BLaER1 (cell line): ENCODE data around the gene ZNF358.

Experiments
- H3K27ac ChIP-seq: shearing (Covaris generic); formaldehyde crosslinking; 2 replicates; pipeline ENCODE4 v1.8.1; 2022
- H3K27me3 ChIP-seq: shearing (Covaris generic); formaldehyde crosslinking; 2 replicates; pipeline ENCODE4 v1.8.1; 2022
- H3K36me3 ChIP-seq: shearing (Covaris generic); formaldehyde crosslinking; 2 replicates; pipeline ENCODE4 v1.8.1; 2022
- H3K4me1 ChIP-seq: shearing (Covaris generic); formaldehyde crosslinking; 2 replicates; pipeline ENCODE4 v1.8.1; 2022
- H3K4me2 ChIP-seq: shearing (Covaris generic); formaldehyde crosslinking; 2 replicates; pipeline ENCODE4 v1.8.1; 2022
- H3K4me3 ChIP-seq: shearing (Covaris generic); formaldehyde crosslinking; 2 replicates; pipeline ENCODE4 v1.8.1; 2022
- H3K9ac ChIP-seq: shearing (Covaris generic); formaldehyde crosslinking; 2 replicates; pipeline ENCODE4 v1.8.1; 2022
- H3K9me3 ChIP-seq: shearing (Covaris generic); formaldehyde crosslinking; 2 replicates; pipeline ENCODE4 v1.8.1; 2022
- H4K20me1 ChIP-seq: shearing (Covaris generic); formaldehyde crosslinking; 2 replicates; pipeline ENCODE4 v1.8.1; 2022
- Cebpa-rat ChIP-seq: shearing (Covaris generic); IDR thresholded peaks from 2 replicates; pipeline ENCODE4 v1.8.1; 2022

Gene ZNF358

DNA sequence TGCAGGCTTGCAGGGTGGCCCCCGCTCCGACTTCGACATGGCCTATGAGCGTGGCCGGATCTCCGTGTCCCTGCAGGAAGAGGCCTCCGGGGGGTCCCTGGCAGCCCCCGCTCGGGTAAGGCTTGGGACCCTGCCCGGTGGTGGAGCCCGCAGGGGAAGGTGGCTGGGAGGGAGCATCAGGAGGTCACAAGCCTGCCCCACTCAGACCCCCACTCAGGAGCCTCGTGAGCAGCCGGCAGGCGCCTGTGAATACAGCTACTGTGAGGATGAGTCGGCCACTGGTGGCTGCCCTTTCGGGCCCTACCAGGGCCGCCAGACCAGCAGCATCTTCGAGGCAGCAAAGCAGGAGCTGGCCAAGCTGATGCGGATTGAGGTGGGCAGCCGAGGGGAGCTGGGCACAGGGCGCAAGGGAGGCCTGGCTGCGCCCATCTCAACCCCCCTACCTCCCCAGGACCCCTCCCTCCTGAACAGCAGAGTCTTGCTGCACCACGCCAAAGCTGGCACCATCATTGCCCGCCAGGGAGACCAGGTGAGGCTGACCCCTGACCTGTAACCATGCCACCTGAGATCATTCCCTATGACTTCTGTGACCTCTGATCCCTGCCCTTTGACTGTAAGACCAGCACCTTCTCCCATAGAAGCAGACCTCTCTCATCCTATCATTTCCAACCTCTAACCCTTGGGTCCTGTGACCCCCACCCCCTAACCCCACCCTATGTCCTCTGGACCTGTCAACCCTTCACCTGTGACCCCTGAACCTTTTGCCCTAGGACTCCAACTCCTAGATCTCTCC lies 26.8 kb downstream of the ZNF358 start:
- no peak for TF ChIP-seq Cebpa-rat
- no peaks in the 10 kb centered on the region for H3K27me3 ChIP-seq
- peaks cover 40% of the 10 kb centered on the region for H3K4me1 ChIP-seq
- no peaks in the 10 kb centered on the region for H3K9me3 ChIP-seq
- H3K27ac ChIP-seq = no peak overlapping the region
- H3K9ac ChIP-seq = no peak overlapping the region
- no peak overlapping the region for H3K4me2 ChIP-seq
- peaks cover 51% of the 10 kb centered on the region for H3K36me3 ChIP-seq
- no peak overlapping the region for H3K4me3 ChIP-seq
- no peaks in the 10 kb centered on the region for H4K20me1 ChIP-seq

DNA sequence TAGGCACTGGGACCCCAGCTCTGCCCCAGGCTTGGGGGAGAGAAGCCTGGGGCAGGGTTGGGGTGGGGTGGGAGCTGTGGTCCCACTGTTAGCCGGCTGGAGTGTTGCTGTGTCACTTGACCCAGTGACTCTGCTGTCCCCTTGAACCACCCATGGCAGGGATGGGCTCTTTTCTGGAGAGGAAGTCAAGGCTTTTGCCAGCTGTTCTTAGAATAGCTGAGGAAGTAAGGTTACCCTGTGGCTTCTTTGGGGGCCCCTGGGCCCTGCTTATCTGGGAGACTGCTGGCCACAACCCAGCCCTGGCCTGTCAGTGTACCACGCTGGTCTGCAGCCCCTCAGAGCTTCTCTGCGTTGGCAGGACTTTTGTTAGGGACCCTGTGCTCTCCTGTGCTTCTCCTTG lies 28.7 kb downstream of the ZNF358 start:
- H3K4me1 ChIP-seq = peaks cover 40% of the 10 kb centered on the region
- peak overlapping the region; percentile 66 for H3K4me2 ChIP-seq
- H3K4me3 ChIP-seq = no peak overlapping the region
- H3K36me3 ChIP-seq = peaks cover 37% of the 10 kb centered on the region
- H3K27ac ChIP-seq = peak overlapping the region; percentile 58
- no peaks in the 10 kb centered on the region for H3K27me3 ChIP-seq
- no peak for TF ChIP-seq Cebpa-rat
- no peaks in the 10 kb centered on the region for H3K9me3 ChIP-seq
- H3K9ac ChIP-seq = peak overlapping the region; percentile 38; the same call in 1 of the 2 replicates
- no peaks in the 10 kb centered on the region for H4K20me1 ChIP-seq

DNA sequence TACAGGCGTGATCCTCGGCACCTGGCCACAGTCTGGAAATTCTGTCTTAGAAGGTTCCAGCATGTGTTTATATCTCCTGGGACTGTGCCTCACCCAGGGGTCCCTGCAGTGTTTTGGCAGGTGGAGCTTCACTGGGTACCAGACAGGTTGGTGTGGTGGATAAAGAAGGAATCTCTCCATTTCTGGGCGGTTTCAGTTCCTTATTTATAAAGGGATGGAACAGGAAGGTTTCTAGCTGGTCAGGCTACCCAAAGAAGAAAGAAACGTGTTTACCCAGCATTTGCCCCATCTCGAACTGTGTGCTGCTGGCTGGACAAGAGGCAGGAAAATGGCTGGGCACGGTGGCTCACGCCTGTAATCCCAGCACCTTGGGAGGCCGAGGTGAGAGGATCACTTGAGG lies 29.4 kb downstream of the ZNF358 start:
- Histone ChIP-seq H3K4me1 (peaks cover 36% of the 10 kb centered on the region), H3K9me3 (no peaks in the 10 kb centered on the region)

DNA sequence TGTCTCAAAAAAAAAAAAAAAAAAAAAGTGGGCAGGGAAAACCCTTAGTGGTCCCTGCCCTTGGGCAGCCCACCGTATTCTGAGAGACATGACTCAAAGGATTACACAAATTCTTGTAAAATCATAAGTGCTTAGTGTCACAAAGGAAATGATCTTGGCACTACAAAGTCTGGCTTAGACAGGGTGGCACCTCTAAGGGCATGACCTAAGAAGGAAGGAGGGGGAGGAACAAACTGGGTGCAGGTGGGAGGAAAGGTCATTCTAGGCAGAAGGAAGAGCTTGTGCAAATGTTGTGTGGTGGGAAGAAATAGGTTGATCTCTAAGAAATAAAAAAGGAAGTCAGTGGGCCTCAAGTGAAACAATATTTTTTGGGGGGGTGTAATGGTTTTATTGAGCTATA lies 30.0 kb downstream of the ZNF358 start:
- Histone ChIP-seq H3K27ac (no peak overlapping the region), H3K9ac (no peak overlapping the region), H3K36me3 (peaks cover 44% of the 10 kb centered on the region), H3K27me3 (no peaks in the 10 kb centered on the region), H3K4me2 (no peak overlapping the region), H3K4me1 (peaks cover 30% of the 10 kb centered on the region), H3K9me3 (no peaks in the 10 kb centered on the region), H4K20me1 (no peaks in the 10 kb centered on the region), H3K4me3 (no peak overlapping the region)
- TF ChIP-seq Cebpa-rat = no peak

More for the DNA sequence above, 29.4 kb downstream of the ZNF358 start:
- Histone ChIP-seq H3K27me3 (no peaks in the 10 kb centered on the region), H3K4me3 (no peak overlapping the region), H3K9ac (0 out of 2 replicates have a peak overlapping the region, but pooled peaks have one; percentile 38), H3K27ac (no peak overlapping the region; the same call in 1 of the 2 replicates), H4K20me1 (no peaks in the 10 kb centered on the region), H3K4me2 (peak overlapping the region; percentile 66), H3K36me3 (peaks cover 39% of the 10 kb centered on the region)
- no peak for TF ChIP-seq Cebpa-rat

DNA sequence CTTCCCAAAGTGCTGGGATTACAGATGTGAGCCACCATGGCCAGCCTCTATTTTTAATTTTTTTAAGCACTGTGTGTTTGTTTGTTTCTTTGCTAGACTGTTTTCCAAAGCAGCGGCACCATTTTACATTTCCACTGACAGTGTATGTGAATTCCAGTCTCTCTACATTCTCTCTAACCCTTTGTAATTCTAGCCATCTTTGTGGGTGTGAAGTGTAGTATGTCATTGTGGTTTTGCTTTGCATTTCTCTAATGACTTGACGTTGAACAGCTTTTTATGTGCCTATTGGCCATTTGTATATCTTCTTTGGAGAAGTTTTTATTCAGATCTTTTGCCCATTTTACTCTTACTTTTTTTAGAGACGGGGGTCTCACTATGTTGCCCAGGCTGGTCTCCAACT lies 31.3 kb downstream of the ZNF358 start:
- Histone ChIP-seq H3K4me3 (no peak overlapping the region), H3K27ac (no peak overlapping the region), H4K20me1 (no peaks in the 10 kb centered on the region), H3K9ac (no peak overlapping the region), H3K27me3 (no peaks in the 10 kb centered on the region), H3K4me2 (no peak overlapping the region), H3K9me3 (no peaks in the 10 kb centered on the region), H3K4me1 (peaks cover 19% of the 10 kb centered on the region), H3K36me3 (peaks cover 45% of the 10 kb centered on the region)
- TF ChIP-seq Cebpa-rat = no peak

DNA sequence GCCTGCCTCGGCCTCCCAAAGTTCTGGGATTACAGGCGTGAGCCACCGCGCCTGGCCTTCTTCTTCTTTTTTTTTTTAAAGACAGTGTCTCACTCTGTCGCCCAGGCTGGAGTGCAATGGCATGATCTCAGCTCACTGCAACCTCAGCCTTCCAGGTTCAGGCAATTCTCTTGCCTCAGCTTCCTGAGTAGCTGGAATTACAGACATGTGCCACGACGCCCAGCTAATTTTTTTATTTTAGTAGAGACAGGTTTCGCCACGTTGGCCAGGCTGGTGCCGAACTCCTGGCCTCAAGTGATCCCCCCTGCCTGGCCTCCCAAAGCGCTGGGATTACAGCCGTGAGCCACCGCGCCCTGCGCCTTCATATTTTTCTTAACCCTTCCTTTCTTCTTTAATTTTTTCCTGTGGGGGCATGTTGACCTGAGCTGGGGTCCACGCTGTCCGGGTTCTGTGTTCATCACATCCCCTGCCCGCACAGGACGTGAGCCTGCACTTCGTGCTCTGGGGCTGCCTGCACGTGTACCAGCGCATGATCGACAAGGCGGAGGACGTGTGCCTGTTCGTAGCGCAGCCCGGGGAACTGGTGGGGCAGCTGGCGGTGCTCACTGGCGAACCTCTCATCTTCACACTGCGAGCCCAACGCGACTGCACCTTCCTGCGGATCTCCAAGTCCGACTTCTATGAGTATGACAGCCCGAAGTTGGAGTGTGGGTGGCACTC lies 33.7 kb downstream of the ZNF358 start:
- peaks cover 42% of the 10 kb centered on the region for H3K36me3 ChIP-seq
- H3K4me3 ChIP-seq = no peak overlapping the region
- no peak overlapping the region for H3K9ac ChIP-seq
- no peak overlapping the region for H3K27ac ChIP-seq
- H3K9me3 ChIP-seq = no peaks in the 10 kb centered on the region
- H3K4me2 ChIP-seq = no peak overlapping the region
- H3K4me1 ChIP-seq = peaks cover 14% of the 10 kb centered on the region
- TF ChIP-seq Cebpa-rat = no peak
- H4K20me1 ChIP-seq = no peaks in the 10 kb centered on the region
- H3K27me3 ChIP-seq = no peaks in the 10 kb centered on the region

DNA sequence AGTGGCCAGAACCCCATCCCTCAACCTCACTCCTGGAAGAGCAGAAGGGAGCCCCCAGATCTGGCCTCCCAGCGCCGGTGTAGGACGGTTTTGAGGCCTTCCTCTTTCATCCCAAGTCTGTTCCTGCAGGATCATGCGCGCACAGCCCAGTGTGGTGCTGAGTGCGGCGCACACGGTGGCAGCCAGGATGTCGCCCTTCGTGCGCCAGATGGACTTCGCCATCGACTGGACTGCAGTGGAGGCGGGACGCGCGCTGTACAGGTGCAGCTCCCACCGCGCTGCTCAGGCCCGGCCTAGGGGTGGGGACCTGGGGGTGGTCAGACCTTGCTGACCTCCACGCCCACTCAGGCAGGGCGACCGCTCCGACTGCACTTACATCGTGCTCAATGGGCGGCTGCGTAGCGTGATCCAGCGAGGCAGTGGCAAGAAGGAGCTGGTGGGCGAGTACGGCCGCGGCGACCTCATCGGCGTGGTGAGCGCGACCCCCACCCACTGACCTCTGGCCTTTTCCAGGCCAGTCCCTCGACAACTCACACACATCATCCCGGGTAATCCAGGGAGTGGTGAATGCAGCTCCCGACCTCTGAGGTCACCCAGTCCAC lies 34.4 kb downstream of the ZNF358 start:
- Histone ChIP-seq H3K4me1 (peaks cover 8% of the 10 kb centered on the region), H3K9ac (no peak overlapping the region), H3K27ac (no peak overlapping the region), H3K36me3 (peaks cover 48% of the 10 kb centered on the region), H3K4me2 (no peak overlapping the region), H4K20me1 (no peaks in the 10 kb centered on the region), H3K4me3 (no peak overlapping the region), H3K27me3 (no peaks in the 10 kb centered on the region), H3K9me3 (peaks cover 5% of the 10 kb centered on the region; the same call in 1 of the 2 replicates)
- TF ChIP-seq Cebpa-rat = no peak

DNA sequence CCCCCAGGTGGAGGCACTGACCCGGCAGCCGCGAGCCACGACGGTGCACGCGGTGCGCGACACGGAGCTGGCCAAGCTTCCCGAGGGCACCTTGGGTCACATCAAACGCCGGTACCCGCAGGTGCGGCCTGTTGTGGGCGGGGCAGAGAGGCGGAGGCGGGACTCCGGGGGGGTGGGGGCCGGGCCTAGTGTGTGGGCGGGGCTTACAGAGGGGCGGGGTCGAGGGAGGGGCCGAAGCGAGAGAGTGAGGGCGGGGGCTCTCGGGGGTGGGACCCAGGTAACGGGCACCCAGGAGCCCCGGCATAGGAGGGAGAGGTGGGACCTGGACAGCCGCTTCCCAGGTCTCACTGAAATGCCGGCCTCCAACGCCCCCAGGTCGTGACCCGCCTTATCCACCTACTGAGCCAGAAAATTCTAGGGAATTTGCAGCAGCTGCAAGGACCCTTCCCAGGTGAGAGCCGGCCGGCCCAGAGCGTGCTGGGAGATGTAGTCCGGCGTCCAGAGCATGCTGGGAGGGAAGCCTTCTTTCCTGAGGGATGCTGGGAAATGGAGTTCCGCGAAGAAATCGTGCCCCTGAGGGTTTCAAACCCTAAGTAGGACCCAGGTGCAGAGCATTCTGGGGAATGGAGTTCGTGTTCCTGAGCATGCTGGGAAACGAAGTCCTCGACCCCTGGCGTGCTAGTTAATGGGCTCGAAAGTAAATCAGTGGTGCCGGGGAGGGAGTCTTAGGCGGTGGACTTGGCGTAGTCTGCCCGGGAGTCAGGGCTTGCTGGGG lies 35.3 kb downstream of the ZNF358 start:
- H3K4me3 ChIP-seq = no peak overlapping the region
- no peak for TF ChIP-seq Cebpa-rat
- H3K9ac ChIP-seq = no peak overlapping the region
- H3K4me1 ChIP-seq = no peaks in the 10 kb centered on the region
- peaks cover 5% of the 10 kb centered on the region; the same call in 1 of the 2 replicates for H3K9me3 ChIP-seq
- H3K27ac ChIP-seq = no peak overlapping the region
- no peaks in the 10 kb centered on the region for H4K20me1 ChIP-seq
- no peak overlapping the region for H3K4me2 ChIP-seq
- H3K27me3 ChIP-seq = no peaks in the 10 kb centered on the region
- H3K36me3 ChIP-seq = peaks cover 54% of the 10 kb centered on the region

DNA sequence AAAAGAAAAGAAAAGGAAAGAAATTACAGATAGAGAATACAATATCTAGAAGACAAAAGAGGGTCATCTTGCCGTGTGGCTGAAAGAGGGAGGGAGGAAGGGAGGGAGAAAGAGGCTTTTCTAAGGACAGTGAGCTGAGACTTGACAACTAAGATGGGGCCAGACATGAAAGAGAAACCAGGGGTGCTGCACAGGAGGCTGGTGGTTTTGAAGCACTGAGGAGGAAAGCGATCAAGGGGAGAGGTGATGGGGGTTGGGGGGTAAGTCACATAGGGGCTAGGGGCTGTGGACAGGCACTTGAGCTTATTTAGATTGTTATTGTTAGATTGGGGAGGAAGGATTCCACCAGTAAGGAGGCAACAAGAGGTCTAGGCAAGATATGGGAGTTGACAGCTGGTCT lies 36.9 kb downstream of the ZNF358 start:
- no peak overlapping the region for H3K4me3 ChIP-seq
- no peak for TF ChIP-seq Cebpa-rat
- H3K27ac ChIP-seq = no peak overlapping the region
- no peaks in the 10 kb centered on the region for H4K20me1 ChIP-seq
- H3K9ac ChIP-seq = no peak overlapping the region
- no peak overlapping the region for H3K4me2 ChIP-seq
- peaks cover 66% of the 10 kb centered on the region for H3K36me3 ChIP-seq
- peaks cover 5% of the 10 kb centered on the region; the same call in 1 of the 2 replicates for H3K9me3 ChIP-seq
- H3K27me3 ChIP-seq = no peaks in the 10 kb centered on the region
- H3K4me1 ChIP-seq = no peaks in the 10 kb centered on the region
